ENCODE results near the gene SV2A. TPM values are rescaled to one million over a fixed set of nuclear protein-coding genes. Genes with fewer than 3 reads are reported as not detected.
"Not testable (repeated sequence)": the region's sequence is repeated elsewhere in the genome, so short reads cannot be mapped to it uniquely, and the experiment has no call there.

Gene SV2A
- total RNA-seq, 1 experiment from 2014 or later, result not detected

- H3K9me2 ChIP-seq (replicated peaks; ENCODE audit: insufficient read depth, low read length), result no peaks in the 10 kb centered on the region
- H4K20me1 ChIP-seq (ENCODE audit: insufficient read depth, low read depth, low read length), result no peaks in the 10 kb centered on the region
- H3K27me3 ChIP-seq (ENCODE audit: low read length), result no peaks in the 10 kb centered on the region
- H3K36me3 ChIP-seq (ENCODE audit: insufficient read depth, low read length), result no peaks in the 10 kb centered on the region
- no peak overlapping the region for H3K9ac ChIP-seq (ENCODE audit: low read length)
- no peak overlapping the region for H3K27ac ChIP-seq (ENCODE audit: low read length)
- H3K9me3 ChIP-seq (ENCODE audit: low read length), result no peaks in the 10 kb centered on the region
- no peak overlapping the region for H3K4me3 ChIP-seq (ENCODE audit: low read length)
- 0 out of 2 replicates have a peak, but pooled peaks cover 6% of the 10 kb centered on the region for H3K4me1 ChIP-seq (ENCODE audit: low read length)
- H3K79me2 ChIP-seq (ENCODE audit: low read length), result no peaks in the 10 kb centered on the region
- no peak for DNase-seq
- no peak overlapping the region for H3K4me2 ChIP-seq (ENCODE audit: low read depth, low read length, poor library complexity, severe bottlenecking)
- H2AFZ ChIP-seq (ENCODE audit: low read length), result no peak overlapping the region
Measured at GRCh38 chr1:149949911-149950310, 32.3 kb upstream of the SV2A start.

DNA sequence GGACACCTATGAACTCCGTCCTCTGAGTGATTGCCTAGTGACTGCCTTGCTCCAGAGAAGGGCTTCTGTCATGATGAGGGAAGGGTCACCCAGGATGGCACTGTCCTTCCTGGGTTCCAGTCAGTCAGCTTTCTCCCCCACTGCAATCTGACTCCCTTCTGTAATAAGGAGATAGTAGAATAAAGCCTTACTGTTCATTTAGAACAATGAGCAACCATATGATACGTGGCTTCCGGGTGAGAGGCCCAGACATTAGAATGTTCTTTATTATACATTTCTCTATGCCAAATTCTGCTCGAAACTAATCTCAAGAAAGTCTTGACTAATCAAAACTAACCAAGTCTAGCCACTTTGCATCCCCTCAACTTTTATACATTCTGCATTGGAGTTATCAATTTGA, 27.6 kb upstream of the SV2A start:
- 0 out of 2 replicates have a peak, but pooled peaks cover 6% of the 10 kb centered on the region for H3K4me1 ChIP-seq (ENCODE audit: low read length)
- no peak for DNase-seq
- H3K27me3 ChIP-seq (ENCODE audit: low read length), result no peaks in the 10 kb centered on the region
- H3K9me3 ChIP-seq (ENCODE audit: low read length), result no peaks in the 10 kb centered on the region
- no peaks in the 10 kb centered on the region for H3K9me2 ChIP-seq (replicated peaks; ENCODE audit: insufficient read depth, low read length)
- H3K79me2 ChIP-seq (ENCODE audit: low read length), result no peaks in the 10 kb centered on the region
- no peaks in the 10 kb centered on the region for H3K36me3 ChIP-seq (ENCODE audit: insufficient read depth, low read length)
- H2AFZ ChIP-seq (ENCODE audit: low read length), result no peak overlapping the region
- no peaks in the 10 kb centered on the region for H4K20me1 ChIP-seq (ENCODE audit: insufficient read depth, low read depth, low read length)
- no peak overlapping the region for H3K27ac ChIP-seq (ENCODE audit: low read length)
- no peak overlapping the region for H3K9ac ChIP-seq (ENCODE audit: low read length)
- H3K4me3 ChIP-seq (ENCODE audit: low read length), result no peak overlapping the region
- H3K4me2 ChIP-seq (ENCODE audit: low read depth, low read length, poor library complexity, severe bottlenecking), result no peak overlapping the region

DNA sequence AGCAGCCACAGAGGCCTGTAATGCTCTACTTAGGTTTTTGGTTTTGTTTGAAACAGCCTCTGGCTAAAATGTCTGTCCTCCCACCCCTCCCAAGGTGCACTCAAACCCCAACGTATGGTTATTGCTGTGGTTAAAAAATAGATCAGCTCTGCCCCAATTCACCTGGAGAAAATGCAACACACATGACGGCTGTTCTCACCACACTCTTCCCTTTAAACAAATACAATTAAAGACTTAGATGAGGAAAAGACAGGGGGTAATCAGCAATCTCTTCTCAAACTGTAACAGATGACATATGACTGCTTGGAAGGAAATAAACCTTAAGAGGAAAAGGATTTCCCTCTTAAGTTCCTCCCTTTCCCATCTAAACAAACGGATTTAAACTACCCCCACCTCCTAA, 25.2 kb upstream of the SV2A start:
- H3K27me3 ChIP-seq (ENCODE audit: low read length), result no peaks in the 10 kb centered on the region
- H3K9ac ChIP-seq (ENCODE audit: low read length), result no peak overlapping the region
- H3K4me3 ChIP-seq (ENCODE audit: low read length), result no peak overlapping the region
- H3K9me3 ChIP-seq (ENCODE audit: low read length), result no peaks in the 10 kb centered on the region
- no peak overlapping the region for H3K27ac ChIP-seq (ENCODE audit: low read length)
- no peaks in the 10 kb centered on the region for H3K9me2 ChIP-seq (replicated peaks; ENCODE audit: insufficient read depth, low read length)
- no peak overlapping the region for H3K4me2 ChIP-seq (ENCODE audit: low read depth, low read length, poor library complexity, severe bottlenecking)
- no peak overlapping the region for H2AFZ ChIP-seq (ENCODE audit: low read length)
- H4K20me1 ChIP-seq (ENCODE audit: insufficient read depth, low read depth, low read length), result no peaks in the 10 kb centered on the region
- H3K4me1 ChIP-seq (ENCODE audit: low read length), result peaks cover 6% of the 10 kb centered on the region; the same call in 1 of the 2 replicates
- peak; percentile 7 for DNase-seq
- no peaks in the 10 kb centered on the region for H3K36me3 ChIP-seq (ENCODE audit: insufficient read depth, low read length)
- H3K79me2 ChIP-seq (ENCODE audit: low read length), result no peaks in the 10 kb centered on the region

GRCh38 chr1:149942207-149942606, 24.6 kb upstream of the SV2A start:
- H3K27ac ChIP-seq (ENCODE audit: low read length), result no peak overlapping the region
- no peak overlapping the region for H2AFZ ChIP-seq (ENCODE audit: low read length)
- H3K9ac ChIP-seq (ENCODE audit: low read length), result no peak overlapping the region

DNA sequence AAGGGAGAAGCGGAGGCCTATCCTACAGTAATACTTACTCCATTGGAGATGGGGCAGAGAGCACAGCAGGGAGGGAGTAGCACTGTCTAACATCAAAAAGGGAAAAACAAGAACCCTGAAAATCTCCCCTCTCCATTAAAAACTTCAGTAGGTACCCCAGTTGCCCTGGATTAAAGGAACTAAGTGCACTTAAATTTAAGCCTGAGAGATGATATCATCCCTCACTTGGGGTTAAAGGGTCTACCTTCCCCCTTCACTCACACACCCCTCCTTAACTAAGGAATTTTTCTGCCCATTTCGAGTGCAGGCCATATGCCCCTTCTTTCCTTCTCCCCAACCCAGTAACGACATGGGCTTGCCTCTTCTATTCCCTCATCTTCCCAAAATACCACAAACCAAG, 22.8 kb upstream of the SV2A start:
- no peaks in the 10 kb centered on the region for H3K9me3 ChIP-seq (ENCODE audit: low read length)
- H4K20me1 ChIP-seq (ENCODE audit: insufficient read depth, low read depth, low read length), result no peaks in the 10 kb centered on the region
- H3K27me3 ChIP-seq (ENCODE audit: low read length), result no peaks in the 10 kb centered on the region
- H2AFZ ChIP-seq (ENCODE audit: low read length), result no peak overlapping the region
- H3K9me2 ChIP-seq (replicated peaks; ENCODE audit: insufficient read depth, low read length), result no peaks in the 10 kb centered on the region
- no peaks in the 10 kb centered on the region for H3K79me2 ChIP-seq (ENCODE audit: low read length)
- no peak overlapping the region for H3K9ac ChIP-seq (ENCODE audit: low read length)
- peaks cover 14% of the 10 kb centered on the region for H3K4me1 ChIP-seq (ENCODE audit: low read length)
- no peak overlapping the region for H3K4me3 ChIP-seq (ENCODE audit: low read length)
- H3K36me3 ChIP-seq (ENCODE audit: insufficient read depth, low read length), result no peaks in the 10 kb centered on the region
- DNase-seq, result peak; percentile 35
- no peak overlapping the region for H3K4me2 ChIP-seq (ENCODE audit: low read depth, low read length, poor library complexity, severe bottlenecking)
- H3K27ac ChIP-seq (ENCODE audit: low read length), result no peak overlapping the region

More at GRCh38 chr1:149942207-149942606, 24.6 kb upstream of the SV2A start:
- H3K4me3 ChIP-seq (ENCODE audit: low read length), result no peak overlapping the region
- H3K27me3 ChIP-seq (ENCODE audit: low read length), result no peaks in the 10 kb centered on the region
- H3K9me2 ChIP-seq (replicated peaks; ENCODE audit: insufficient read depth, low read length), result no peaks in the 10 kb centered on the region
- no peaks in the 10 kb centered on the region for H3K36me3 ChIP-seq (ENCODE audit: insufficient read depth, low read length)
- peak; percentile 0 for DNase-seq
- H3K4me1 ChIP-seq (ENCODE audit: low read length), result peaks cover 8% of the 10 kb centered on the region
- no peaks in the 10 kb centered on the region for H3K79me2 ChIP-seq (ENCODE audit: low read length)
- H3K9me3 ChIP-seq (ENCODE audit: low read length), result no peaks in the 10 kb centered on the region
- H4K20me1 ChIP-seq (ENCODE audit: insufficient read depth, low read depth, low read length), result no peaks in the 10 kb centered on the region
- no peak overlapping the region for H3K4me2 ChIP-seq (ENCODE audit: low read depth, low read length, poor library complexity, severe bottlenecking)

DNA sequence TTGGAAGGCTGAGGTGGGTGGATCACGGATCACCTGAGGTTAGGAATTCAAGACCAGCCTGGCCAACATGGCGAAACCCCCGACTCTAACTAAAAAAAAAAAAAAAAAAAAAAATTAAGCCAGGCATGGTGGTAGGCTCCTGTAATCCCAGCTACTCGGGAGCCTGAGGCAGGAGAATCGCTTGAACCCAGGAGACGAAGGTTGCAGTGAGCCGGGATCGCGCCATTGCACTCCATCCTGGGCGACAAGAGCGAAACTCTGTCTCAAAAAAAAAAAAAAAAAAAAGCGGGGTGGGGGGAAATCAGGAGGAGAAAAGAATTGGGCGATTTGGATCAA, 21.0 kb upstream of the SV2A start:
- not testable (repeated sequence) for H4K20me1 ChIP-seq (ENCODE audit: insufficient read depth, low read depth, low read length); H3K27me3 ChIP-seq (ENCODE audit: low read length); DNase-seq; H3K4me3 ChIP-seq (ENCODE audit: low read length); H3K79me2 ChIP-seq (ENCODE audit: low read length); H3K36me3 ChIP-seq (ENCODE audit: insufficient read depth, low read length); H3K9me2 ChIP-seq (replicated peaks; ENCODE audit: insufficient read depth, low read length); H2AFZ ChIP-seq (ENCODE audit: low read length); H3K4me2 ChIP-seq (ENCODE audit: low read depth, low read length, poor library complexity, severe bottlenecking); H3K9me3 ChIP-seq (ENCODE audit: low read length); H3K9ac ChIP-seq (ENCODE audit: low read length); H3K27ac ChIP-seq (ENCODE audit: low read length)
- H3K4me1 ChIP-seq (ENCODE audit: low read length), result peaks cover 14% of the 10 kb centered on the region

- H3K9me3 ChIP-seq (ENCODE audit: low read length), result no peaks in the 10 kb centered on the region
- DNase-seq, result no peak
- H3K4me1 ChIP-seq (ENCODE audit: low read length), result peaks cover 14% of the 10 kb centered on the region
- no peak overlapping the region for H3K9ac ChIP-seq (ENCODE audit: low read length)
- no peak overlapping the region for H3K4me3 ChIP-seq (ENCODE audit: low read length)
- H2AFZ ChIP-seq (ENCODE audit: low read length), result no peak overlapping the region
- no peaks in the 10 kb centered on the region for H3K79me2 ChIP-seq (ENCODE audit: low read length)
- no peak overlapping the region for H3K4me2 ChIP-seq (ENCODE audit: low read depth, low read length, poor library complexity, severe bottlenecking)
- H4K20me1 ChIP-seq (ENCODE audit: insufficient read depth, low read depth, low read length), result no peaks in the 10 kb centered on the region
- no peaks in the 10 kb centered on the region for H3K9me2 ChIP-seq (replicated peaks; ENCODE audit: insufficient read depth, low read length)
- H3K36me3 ChIP-seq (ENCODE audit: insufficient read depth, low read length), result no peaks in the 10 kb centered on the region
- H3K27ac ChIP-seq (ENCODE audit: low read length), result no peak overlapping the region
- H3K27me3 ChIP-seq (ENCODE audit: low read length), result no peaks in the 10 kb centered on the region
Measured at GRCh38 chr1:149937759-149938158, 20.1 kb upstream of the SV2A start.

- DNase-seq, result peak; percentile 49
- peak overlapping the region; percentile 11 for H3K4me2 ChIP-seq (ENCODE audit: low read depth, low read length, poor library complexity, severe bottlenecking)
Measured at GRCh38 chr1:149936992-149937705, 19.5 kb upstream of the SV2A start.

More at GRCh38 chr1:149936992-149937705, 19.5 kb upstream of the SV2A start:
- Histone ChIP-seq H3K79me2 (ENCODE audit: low read length) (no peaks in the 10 kb centered on the region), H3K27me3 (ENCODE audit: low read length) (no peaks in the 10 kb centered on the region), H2AFZ (ENCODE audit: low read length) (no peak overlapping the region), H4K20me1 (ENCODE audit: insufficient read depth, low read depth, low read length) (no peaks in the 10 kb centered on the region), H3K9me3 (ENCODE audit: low read length) (no peaks in the 10 kb centered on the region), H3K4me1 (ENCODE audit: low read length) (peaks cover 14% of the 10 kb centered on the region), H3K9ac (ENCODE audit: low read length) (no peak overlapping the region), H3K4me3 (ENCODE audit: low read length) (no peak overlapping the region), H3K27ac (ENCODE audit: low read length) (no peak overlapping the region), H3K9me2 (replicated peaks; ENCODE audit: insufficient read depth, low read length) (no peaks in the 10 kb centered on the region), H3K36me3 (ENCODE audit: insufficient read depth, low read length) (no peaks in the 10 kb centered on the region)
